NCI-H1105 (cell line): ENCODE data around the gene EPG5.
"Not testable (repeated sequence)": the region's sequence is repeated elsewhere in the genome, so short reads cannot be mapped to it uniquely, and the experiment has no call there.

Source experiments
- DNase-seq: peaks from one replicate; lab custom pipeline; 2025; lab: John Stamatoyannopoulos, UW

Gene EPG5

GRCh38 chr18:45864081-45864480 lies 103.0 kb downstream of the EPG5 start:
- DNase-seq = no peak

DNA sequence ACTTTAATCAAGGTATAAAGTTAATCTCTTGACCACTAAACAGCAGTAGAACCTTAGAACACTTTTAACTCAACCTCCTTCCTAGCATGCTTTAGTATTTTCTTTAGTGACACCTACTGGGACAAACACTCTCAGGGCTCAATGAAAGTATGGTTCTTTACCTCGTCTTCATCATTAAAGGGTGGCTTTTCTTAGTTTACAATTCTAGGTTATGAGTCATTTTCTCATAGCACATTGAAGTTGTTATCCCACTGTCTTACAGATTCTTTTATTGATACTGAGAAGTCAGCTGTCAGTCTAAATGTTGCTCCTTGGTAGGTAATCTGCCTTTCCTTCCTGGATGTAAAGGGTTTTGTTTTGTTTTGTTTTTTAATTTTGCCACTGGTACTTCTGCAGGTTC lies 103.7 kb downstream of the EPG5 start:
- DNase-seq = no peak

DNA sequence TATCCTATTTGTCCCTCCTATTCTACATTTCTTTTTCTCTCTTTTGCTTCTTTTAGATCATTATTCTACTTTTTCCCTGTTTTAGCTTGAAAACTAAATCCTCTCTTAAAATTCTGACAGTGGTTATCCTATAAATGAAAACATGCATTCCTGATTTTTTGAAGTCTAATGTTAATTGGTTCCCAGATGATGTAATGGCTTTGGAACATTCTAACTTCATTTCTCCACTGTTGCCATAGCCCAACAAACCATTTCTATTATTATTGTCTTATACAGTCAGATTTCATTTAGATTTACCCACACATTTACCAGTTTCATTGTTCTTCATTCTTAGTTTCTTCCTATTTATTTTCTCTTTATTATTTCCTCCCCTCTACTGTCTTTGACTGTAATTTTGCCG lies 105.2 kb downstream of the EPG5 start:
- DNase-seq = no peak

- DNase-seq = no peak
Observed at GRCh38 chr18:45860971-45861370, 106.2 kb downstream of the EPG5 start.

DNA sequence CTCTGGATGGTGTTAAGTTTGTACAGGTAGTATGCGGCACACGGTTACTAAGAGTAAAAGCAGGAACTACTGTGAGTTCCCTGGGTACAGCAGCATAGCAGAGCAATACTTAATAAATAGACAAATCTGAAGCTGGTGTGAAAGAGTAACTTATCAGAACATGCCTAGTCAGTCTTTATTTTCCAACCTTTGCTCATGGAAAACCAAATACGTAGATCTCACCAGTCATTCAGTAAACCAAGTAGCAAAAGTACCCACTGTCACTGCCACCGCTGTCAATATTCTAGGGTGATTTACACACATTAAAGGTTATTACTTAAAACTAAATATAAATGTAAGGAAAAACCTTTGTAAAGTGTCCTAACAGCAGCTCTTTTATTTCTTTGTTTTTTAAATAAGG lies 106.6 kb downstream of the EPG5 start:
- no peak for DNase-seq

DNA sequence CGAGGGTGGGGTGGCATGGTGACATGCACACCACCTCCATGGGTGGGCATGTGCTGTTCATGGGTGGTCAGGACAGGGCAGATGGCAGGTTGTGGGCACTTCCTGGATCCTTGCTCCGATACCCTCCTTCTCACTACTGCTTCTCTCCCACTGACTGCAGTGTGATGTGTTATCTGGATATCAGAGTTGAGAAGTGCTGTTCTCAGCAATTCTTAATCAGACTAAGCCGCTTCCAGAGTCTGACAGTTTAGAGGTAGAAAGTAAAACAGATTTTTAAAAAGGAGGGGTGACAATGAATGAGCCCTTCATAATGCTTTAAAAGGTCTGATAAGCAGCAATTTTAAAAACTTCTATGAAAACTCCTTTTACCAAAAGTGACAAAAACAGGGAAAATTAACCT lies 107.8 kb downstream of the EPG5 start:
- no peak for DNase-seq

DNA sequence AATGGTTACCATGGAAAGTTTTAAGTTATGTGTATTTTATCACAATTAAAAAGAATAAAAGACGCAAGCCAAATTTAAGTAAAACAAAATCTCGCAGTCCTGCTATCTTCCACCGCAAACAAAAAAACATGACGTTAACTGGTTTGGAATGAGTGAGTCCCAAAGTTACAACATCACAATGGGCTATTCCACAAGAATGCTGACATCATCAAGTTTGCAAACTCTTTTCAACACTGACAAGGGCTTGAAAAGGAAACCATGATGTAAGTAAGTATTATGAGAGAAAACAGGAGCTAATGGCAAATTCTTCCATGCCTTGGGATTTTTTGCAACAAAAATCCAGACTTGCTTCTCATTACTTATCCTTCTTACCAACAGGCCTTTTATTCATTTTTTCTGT lies 110.6 kb downstream of the EPG5 start:
- DNase-seq = no peak

- no peak for DNase-seq
Observed at GRCh38 chr18:45854036-45854586, 113.0 kb downstream of the EPG5 start.

DNA sequence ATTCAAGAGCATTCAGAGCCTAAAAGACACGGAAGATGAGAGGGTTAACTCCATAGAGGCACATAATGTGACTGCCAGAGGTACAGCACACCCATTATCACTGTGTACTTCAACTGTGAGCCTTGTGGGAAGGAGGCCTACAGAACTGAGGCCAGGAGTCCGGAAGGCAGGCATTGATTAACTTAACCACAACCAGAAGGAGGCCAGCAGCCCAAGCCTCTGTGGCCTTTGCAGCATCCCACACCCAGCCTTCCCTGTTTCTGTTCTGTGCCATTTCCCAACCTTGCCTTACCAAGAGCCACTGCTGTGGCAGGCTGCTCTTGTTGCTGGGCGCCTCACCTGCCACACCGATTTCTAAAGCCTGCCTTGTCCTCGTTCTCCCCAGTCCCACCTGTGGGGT lies 114.5 kb downstream of the EPG5 start:
- DNase-seq = no peak

DNA sequence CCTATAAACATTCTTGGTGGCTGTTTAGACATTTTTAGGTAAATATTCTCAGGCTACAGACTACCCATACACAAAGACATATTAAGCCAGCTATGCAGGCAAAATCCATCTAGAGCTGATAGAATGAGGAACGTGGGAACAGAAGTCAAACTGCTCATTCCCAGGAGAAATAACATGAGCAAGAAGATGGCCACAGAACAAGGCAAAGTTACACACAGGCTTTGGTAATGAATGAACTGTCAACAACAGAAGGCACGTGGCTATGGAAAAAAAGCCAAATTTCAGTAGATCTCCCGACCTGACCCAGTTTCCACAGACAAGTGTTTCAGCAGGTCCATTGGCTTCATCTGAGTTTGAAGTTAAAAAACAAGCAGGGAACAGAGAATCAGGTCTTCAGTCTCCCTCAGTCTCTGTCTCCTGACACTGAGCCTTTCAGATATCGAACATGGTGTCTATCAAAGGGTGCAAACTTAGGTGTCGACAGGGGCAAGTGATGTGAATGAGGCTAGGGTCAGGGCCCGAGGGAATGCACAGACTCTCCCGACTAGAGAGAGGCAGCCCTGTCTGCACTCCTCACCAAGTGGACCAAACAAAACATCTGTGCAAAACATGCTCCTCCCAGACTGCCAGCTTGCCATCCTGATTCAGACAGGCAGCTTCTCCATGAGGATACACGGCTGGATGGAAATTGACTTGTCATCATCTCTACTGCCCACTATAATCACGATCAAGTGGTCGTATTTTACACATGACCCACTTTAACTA lies 115.8 kb downstream of the EPG5 start:
- no peak for DNase-seq

DNA sequence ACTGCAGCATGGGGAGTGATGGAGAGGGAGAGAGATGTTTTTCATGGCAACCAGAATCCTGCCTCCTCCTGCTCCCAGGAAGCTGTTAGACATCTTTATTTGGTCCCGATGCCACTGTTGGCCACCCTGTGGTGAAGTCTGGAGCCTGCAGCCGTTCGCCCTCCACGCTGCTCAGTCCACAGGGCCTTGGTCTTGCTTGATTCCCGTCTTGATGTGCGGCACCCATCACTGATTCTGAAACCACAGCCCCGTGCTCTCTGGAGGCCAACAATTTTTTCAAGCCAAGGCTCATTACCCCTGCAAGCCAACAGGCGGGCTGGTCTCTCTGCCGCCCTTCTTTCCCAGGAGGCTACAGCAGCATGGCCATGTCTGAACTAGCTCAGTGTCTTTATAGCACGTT lies 117.1 kb downstream of the EPG5 start:
- DNase-seq = no peak

- no peak for DNase-seq
Observed at GRCh38 chr18:45849529-45849928, 117.6 kb downstream of the EPG5 start.

- not testable (repeated sequence) for DNase-seq
Observed at GRCh38 chr18:45848643-45849042, 118.5 kb downstream of the EPG5 start.

GRCh38 chr18:45847119-45847518 lies 120.0 kb downstream of the EPG5 start:
- no peak for DNase-seq

DNA sequence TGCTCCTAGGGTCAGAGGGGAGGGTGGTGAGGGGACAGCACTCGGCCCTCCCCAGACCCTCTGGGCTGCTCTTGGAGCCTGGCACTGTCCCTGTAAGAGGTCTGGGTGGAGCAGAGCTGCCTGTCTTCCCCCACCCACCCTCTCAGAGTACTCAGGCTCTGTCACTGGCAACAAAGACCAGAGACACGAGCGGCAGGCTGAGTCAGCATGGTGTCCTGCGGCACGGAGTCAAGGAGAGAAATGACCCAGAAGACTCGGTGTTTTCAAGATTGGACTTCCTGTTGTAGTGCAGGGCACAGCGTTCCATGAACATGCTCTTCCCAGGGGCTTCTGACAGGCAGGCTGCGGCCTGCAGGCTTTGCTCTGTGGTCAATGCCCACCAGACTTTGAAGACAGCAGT lies 121.7 kb downstream of the EPG5 start:
- DNase-seq = no peak

- peak; percentile 60 for DNase-seq
Observed at GRCh38 chr18:45844938-45845337, 122.2 kb downstream of the EPG5 start.

GRCh38 chr18:45843019-45843418 lies 124.1 kb downstream of the EPG5 start:
- no peak for DNase-seq

- no peak for DNase-seq
Observed at GRCh38 chr18:45841765-45842442, 125.2 kb downstream of the EPG5 start.

- no peak for DNase-seq
Observed at GRCh38 chr18:45841060-45841764, 125.9 kb downstream of the EPG5 start.

- peak; percentile 11 for DNase-seq
Observed at GRCh38 chr18:45839414-45840395, 127.4 kb downstream of the EPG5 start.

DNA sequence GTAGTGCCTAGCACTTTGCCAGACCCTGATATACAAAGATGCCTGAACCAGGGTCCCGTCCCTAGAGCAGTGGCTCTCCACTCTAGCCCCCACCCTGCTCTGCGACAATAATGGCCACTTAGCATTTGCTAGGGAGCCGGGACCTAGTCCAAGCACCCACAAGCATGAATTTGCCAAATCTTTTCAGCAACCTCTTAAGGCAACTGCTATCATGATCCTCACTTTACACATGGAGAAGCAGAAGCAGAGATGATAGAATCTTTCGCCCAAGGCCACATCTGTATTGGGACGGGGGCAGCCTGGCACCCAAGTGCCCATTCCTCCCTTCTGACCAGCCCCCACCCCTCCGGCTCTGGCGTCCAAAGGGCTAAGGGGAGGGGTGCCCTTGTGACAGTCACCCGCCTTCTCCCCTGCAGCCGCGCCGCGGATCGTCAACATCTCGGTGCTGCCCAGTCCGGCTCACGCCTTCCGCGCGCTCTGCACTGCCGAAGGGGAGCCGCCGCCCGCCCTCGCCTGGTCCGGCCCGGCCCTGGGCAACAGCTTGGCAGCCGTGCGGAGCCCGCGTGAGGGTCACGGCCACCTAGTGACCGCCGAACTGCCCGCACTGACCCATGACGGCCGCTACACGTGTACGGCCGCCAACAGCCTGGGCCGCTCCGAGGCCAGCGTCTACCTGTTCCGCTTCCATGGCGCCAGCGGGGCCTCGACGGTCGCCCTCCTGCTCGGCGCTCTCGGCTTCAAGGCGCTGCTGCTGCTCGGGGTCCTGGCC lies 128.6 kb downstream of the EPG5 start:
- DNase-seq = no peak
